ENCODE results near the gene UBE2G2.

UBE2G2 gene

GRCh38 chr21:44758141-44758561 lies 43.5 kb downstream of the UBE2G2 start:
- H3K9me3 Mint-ChIP-seq: no peaks in the 10 kb centered on the region
- H3K4me1 Mint-ChIP-seq: peaks cover 6% of the 10 kb centered on the region
- no peaks in the 10 kb centered on the region for H3K27me3 Mint-ChIP-seq
- H3K36me3 Mint-ChIP-seq: no peaks in the 10 kb centered on the region
- no peak overlapping the region for H3K4me3 Mint-ChIP-seq
- H3K27ac Mint-ChIP-seq: no peak overlapping the region

GRCh38 chr21:44757731-44758130 lies 43.9 kb downstream of the UBE2G2 start:
- peaks cover 6% of the 10 kb centered on the region for H3K4me1 Mint-ChIP-seq
- H3K9me3 Mint-ChIP-seq: no peaks in the 10 kb centered on the region
- H3K27me3 Mint-ChIP-seq: no peaks in the 10 kb centered on the region
- no peaks in the 10 kb centered on the region for H3K36me3 Mint-ChIP-seq
- H3K27ac Mint-ChIP-seq: no peak overlapping the region
- no peak overlapping the region for H3K4me3 Mint-ChIP-seq

- Mint-ChIP-seq H3K4me3 (no peak overlapping the region), H3K4me1 (peaks cover 5% of the 10 kb centered on the region), H3K27ac (no peak overlapping the region), H3K36me3 (no peaks in the 10 kb centered on the region), H3K9me3 (no peaks in the 10 kb centered on the region), H3K27me3 (no peaks in the 10 kb centered on the region)
Observed at GRCh38 chr21:44756423-44757185, 45.0 kb downstream of the UBE2G2 start.

GRCh38 chr21:44755227-44755626 lies 46.4 kb downstream of the UBE2G2 start:
- Mint-ChIP-seq H3K4me3 (no peak overlapping the region), H3K4me1 (no peaks in the 10 kb centered on the region), H3K36me3 (no peaks in the 10 kb centered on the region), H3K27ac (no peak overlapping the region), H3K27me3 (peaks cover 2% of the 10 kb centered on the region), H3K9me3 (no peaks in the 10 kb centered on the region)

GRCh38 chr21:44753357-44753756 lies 48.3 kb downstream of the UBE2G2 start:
- Mint-ChIP-seq H3K27me3 (peaks cover 3% of the 10 kb centered on the region), H3K4me1 (no peaks in the 10 kb centered on the region), H3K4me3 (no peak overlapping the region), H3K36me3 (no peaks in the 10 kb centered on the region), H3K9me3 (no peaks in the 10 kb centered on the region), H3K27ac (no peak overlapping the region)

- Mint-ChIP-seq H3K27ac (no peak overlapping the region), H3K9me3 (no peaks in the 10 kb centered on the region)
Observed at GRCh38 chr21:44752671-44753235, 48.9 kb downstream of the UBE2G2 start.

GRCh38 chr21:44751799-44752636 lies 49.6 kb downstream of the UBE2G2 start:
- Mint-ChIP-seq H3K27me3 (peaks cover 3% of the 10 kb centered on the region), H3K4me3 (no peak overlapping the region), H3K9me3 (no peaks in the 10 kb centered on the region), H3K36me3 (no peaks in the 10 kb centered on the region), H3K27ac (peak overlapping the region; percentile 14), H3K4me1 (no peaks in the 10 kb centered on the region)

More at GRCh38 chr21:44752671-44753235, 48.9 kb downstream of the UBE2G2 start:
- Mint-ChIP-seq H3K4me1 (no peaks in the 10 kb centered on the region), H3K36me3 (no peaks in the 10 kb centered on the region), H3K4me3 (no peak overlapping the region), H3K27me3 (peaks cover 3% of the 10 kb centered on the region)

- no peaks in the 10 kb centered on the region for H3K4me1 Mint-ChIP-seq
- no peaks in the 10 kb centered on the region for H3K9me3 Mint-ChIP-seq
- H3K4me3 Mint-ChIP-seq: no peak overlapping the region
- H3K27me3 Mint-ChIP-seq: peaks cover 3% of the 10 kb centered on the region
- no peaks in the 10 kb centered on the region for H3K36me3 Mint-ChIP-seq
- no peak overlapping the region for H3K27ac Mint-ChIP-seq
Observed at GRCh38 chr21:44751186-44751798, 50.3 kb downstream of the UBE2G2 start.

- no peaks in the 10 kb centered on the region for H3K9me3 Mint-ChIP-seq
- H3K4me1 Mint-ChIP-seq: no peaks in the 10 kb centered on the region
- H3K27me3 Mint-ChIP-seq: peaks cover 3% of the 10 kb centered on the region
- H3K36me3 Mint-ChIP-seq: no peaks in the 10 kb centered on the region
- H3K27ac Mint-ChIP-seq: no peak overlapping the region
- no peak overlapping the region for H3K4me3 Mint-ChIP-seq
Observed at GRCh38 chr21:44750675-44751025, 51.0 kb downstream of the UBE2G2 start.

- Mint-ChIP-seq H3K9me3 (no peaks in the 10 kb centered on the region), H3K36me3 (no peaks in the 10 kb centered on the region), H3K4me1 (no peaks in the 10 kb centered on the region), H3K27me3 (peaks cover 3% of the 10 kb centered on the region), H3K27ac (no peak overlapping the region), H3K4me3 (no peak overlapping the region)
Observed at GRCh38 chr21:44749759-44750674, 51.6 kb downstream of the UBE2G2 start.

- Mint-ChIP-seq H3K4me3 (no peak overlapping the region), H3K9me3 (no peaks in the 10 kb centered on the region), H3K36me3 (no peaks in the 10 kb centered on the region), H3K27ac (no peak overlapping the region), H3K27me3 (peaks cover 3% of the 10 kb centered on the region), H3K4me1 (no peaks in the 10 kb centered on the region)
Observed at GRCh38 chr21:44749116-44749758, 52.4 kb downstream of the UBE2G2 start.

- Mint-ChIP-seq H3K9me3 (no peaks in the 10 kb centered on the region), H3K27ac (no peak overlapping the region), H3K36me3 (no peaks in the 10 kb centered on the region), H3K4me1 (no peaks in the 10 kb centered on the region), H3K4me3 (no peak overlapping the region), H3K27me3 (peaks cover 3% of the 10 kb centered on the region)
Observed at GRCh38 chr21:44748621-44749020, 53.0 kb downstream of the UBE2G2 start.

GRCh38 chr21:44742418-44743153 lies 59.0 kb downstream of the UBE2G2 start:
- no peak overlapping the region for H3K27ac Mint-ChIP-seq
- H3K9me3 Mint-ChIP-seq: no peaks in the 10 kb centered on the region
- H3K36me3 Mint-ChIP-seq: no peaks in the 10 kb centered on the region
- H3K4me1 Mint-ChIP-seq: peaks cover 6% of the 10 kb centered on the region
- H3K27me3 Mint-ChIP-seq: no peaks in the 10 kb centered on the region
- H3K4me3 Mint-ChIP-seq: no peak overlapping the region

GRCh38 chr21:44741921-44742320 lies 59.7 kb downstream of the UBE2G2 start:
- no peak overlapping the region for H3K27ac Mint-ChIP-seq

More at GRCh38 chr21:44741921-44742320, 59.7 kb downstream of the UBE2G2 start:
- no peaks in the 10 kb centered on the region for H3K36me3 Mint-ChIP-seq
- H3K4me3 Mint-ChIP-seq: no peak overlapping the region
- peaks cover 6% of the 10 kb centered on the region for H3K4me1 Mint-ChIP-seq
- H3K9me3 Mint-ChIP-seq: no peaks in the 10 kb centered on the region
- no peaks in the 10 kb centered on the region for H3K27me3 Mint-ChIP-seq

Measured in activated naive CD4-positive, alpha-beta T cell treated with anti-CD3 and anti-CD28 coated beads, Interleukin-2, amount 50 U/mL, for 24 hours (primary cell).